NCI-H345 (cell line): Measurements from ENCODE around the gene GCNT2.
A peak's percentile ranks its signal among the peaks of the same experiment; 100 is the strongest.
"Not testable (repeated sequence)": the region's sequence is repeated elsewhere in the genome, so short reads cannot be mapped to it uniquely, and the experiment has no call there.

Experiments used
- DNase-seq: peaks from one replicate; lab custom pipeline; 2025; lab: John Stamatoyannopoulos, UW

The GCNT2 gene

DNA sequence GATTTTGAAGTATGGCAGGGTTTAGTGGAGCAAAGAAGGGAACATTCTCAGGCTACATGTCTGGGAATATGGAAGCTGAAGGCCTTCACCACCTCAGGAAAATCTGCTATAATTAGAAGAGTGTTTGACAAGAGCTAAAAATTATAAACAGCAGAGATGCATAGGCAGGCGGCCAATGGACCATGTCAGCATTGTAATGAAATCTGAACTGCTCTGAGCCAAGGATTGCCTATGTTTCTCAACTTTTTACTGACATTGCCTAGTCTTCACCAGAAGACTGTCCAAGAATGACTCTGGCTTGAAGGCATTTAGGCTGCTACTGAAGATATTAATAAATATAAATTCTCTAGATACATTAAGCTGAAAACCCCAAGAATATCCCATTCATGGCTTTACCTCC is 89.1 kb downstream of the GCNT2 start:
- no peak for DNase-seq

DNA sequence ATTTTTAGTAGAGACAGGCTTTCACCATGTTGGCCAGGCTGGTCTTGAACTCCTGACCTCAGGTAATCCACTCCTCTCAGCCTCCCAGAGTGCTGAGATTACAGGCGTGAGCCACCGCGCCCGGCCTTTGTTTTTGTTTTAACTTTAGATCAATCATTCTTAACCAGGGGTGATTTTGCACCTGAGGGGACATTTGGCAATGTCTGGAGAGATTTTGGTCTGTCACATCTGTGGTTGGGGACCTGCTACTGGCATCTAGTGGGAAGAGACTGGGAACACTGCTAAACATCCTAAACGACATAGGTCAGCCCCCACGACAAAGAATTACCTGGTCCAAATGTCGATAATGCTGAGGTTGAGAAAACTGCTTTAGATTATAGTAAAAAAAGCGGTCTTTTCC is 91.0 kb downstream of the GCNT2 start:
- DNase-seq, result no peak

DNA sequence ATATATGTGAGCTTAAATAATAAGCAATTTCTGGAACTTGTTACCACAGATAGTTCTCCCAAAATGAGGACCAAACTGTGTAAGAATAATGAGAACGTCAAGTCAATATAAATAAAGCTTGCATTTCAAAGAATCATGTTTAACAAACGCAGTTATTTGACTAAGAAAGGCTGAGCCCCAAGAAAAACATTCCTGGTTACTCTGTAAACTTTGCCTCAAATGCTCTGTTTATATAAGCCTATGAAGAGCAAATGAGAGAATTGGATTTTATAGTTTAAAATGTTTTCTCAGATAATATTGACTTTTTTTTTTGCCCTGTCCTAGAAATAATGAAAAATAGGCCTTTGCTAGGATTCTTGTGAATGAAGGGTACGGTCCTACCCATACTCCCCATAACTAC is 91.9 kb downstream of the GCNT2 start:
- DNase-seq, result no peak

DNA sequence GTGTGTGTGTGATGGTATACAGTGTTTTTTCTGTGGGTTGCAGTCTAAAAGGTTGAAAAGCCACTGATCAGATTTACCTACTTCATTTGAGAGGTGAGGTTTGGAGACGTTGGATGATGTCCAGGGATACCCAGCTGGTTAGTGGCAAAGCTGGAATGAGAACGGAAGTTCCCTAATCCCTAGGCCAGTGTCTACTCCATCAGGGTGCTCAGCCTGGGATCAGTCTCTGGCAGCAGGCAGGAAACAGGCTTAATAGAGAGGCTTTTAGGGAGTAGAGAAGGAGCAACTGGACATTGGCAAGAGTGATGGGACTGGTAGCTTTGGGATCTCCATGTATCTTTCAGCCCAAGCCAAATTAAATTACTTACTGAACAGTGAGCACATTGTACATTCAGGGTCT is 92.6 kb downstream of the GCNT2 start:
- DNase-seq, result no peak

DNA sequence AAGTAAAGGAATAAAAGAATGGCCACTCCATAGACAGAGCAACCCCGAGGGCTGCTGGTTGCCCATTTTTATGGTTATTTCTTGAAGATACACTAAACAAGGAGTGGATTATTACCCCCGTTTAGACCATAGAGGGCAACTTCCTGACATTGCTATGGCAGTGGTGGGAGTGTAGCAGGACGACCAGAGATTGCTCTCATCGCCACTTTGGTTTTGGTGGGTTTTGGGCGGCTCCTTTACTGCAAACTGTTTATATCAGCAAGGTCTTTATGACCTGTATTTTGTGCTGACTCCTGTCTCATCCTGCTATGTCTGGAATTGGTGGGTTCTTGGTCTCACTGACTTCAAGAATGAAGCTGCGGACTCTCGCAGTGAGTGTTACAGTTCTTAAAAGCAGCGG is 94.5 kb downstream of the GCNT2 start:
- DNase-seq, result no peak

DNA sequence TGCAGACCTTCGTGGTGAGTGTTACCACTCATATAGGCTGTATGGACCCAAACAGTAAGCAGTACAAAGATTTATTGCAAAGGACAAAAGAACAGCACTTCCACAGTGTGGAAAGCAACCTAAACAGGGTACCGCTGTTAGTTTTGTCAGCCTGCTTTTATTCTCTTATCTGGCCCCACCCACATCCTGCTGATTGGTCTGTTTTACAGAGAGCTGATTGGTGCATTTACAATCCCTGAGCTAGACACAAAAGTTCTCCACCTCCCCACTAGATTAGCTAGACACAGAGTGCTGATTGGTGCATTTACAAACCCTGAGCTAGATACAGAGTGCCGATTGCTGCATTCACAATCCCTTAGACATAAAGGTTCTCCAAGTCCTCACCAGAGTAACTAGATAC is 95.1 kb downstream of the GCNT2 start:
- not testable (repeated sequence) for DNase-seq

DNA sequence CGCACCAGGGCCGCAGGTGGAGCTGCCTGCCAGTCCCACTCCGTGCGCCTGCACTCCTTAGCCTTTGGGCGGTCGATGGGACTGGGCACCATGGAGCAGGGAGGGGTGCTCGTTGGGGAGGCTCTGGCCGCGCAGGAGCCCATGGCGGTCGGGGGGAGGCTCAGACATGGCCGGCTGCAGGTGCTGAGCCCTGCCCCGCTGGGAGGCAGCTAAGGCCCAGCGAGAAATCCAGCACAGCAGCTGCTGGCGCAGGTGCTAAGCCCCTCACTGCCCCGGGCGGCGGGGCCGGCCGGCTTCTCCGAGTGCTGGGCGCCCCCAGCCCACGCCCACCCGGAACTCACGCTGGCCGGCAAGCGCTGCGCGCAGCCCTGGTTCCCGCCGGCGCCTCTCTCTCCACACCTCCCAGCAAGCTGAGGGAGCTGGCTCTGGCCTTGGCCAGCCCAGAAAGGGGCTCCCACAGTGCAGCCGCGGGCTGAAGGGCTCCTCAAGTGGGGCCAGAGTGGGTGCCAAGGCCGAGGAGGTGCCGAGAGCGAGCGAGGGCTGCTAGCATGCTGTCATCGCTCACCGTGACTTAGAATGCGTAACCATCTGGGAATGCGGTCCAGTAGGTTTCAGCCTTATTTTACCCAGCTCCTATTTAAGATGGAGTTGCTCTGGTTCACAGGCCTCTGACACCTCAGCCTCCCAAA is 96.0 kb downstream of the GCNT2 start:
- no peak for DNase-seq

DNA sequence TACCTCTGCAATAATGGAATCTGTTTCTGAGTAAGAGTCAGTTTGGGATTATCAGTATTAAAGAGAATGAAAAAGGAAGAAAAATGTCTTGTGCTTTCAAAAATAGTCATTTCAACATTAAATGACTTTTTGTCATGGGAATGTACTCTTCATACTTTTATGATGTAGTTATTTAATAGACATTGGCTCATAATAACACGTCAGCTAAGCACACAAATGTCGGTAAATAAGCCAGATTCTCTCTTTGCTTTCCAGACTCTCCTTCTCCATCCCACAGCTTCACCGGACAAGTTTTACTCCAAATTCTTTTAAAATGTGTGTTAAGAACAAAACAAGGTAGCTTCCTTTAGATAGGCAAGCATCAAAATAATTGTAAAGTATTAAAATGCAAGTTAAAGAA is 97.3 kb downstream of the GCNT2 start:
- DNase-seq, result no peak

DNA sequence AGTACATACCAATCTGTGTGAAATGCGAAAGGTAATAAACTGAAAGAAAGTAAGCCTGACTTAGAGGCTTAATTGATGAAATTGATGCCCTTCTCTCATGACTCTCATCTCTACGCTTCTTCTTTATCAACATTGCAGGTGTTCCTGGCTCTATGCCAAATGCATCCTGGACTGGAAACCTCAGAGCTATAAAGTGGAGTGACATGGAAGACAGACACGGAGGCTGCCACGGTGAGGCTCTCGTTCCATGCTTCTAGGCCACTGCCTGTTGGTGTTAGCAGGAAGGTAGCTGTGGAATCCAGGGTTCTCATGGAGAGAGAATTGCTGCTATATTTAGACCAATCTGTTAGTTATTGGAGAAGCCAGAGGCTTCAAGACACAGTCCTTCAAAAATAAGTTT is 100.1 kb downstream of the GCNT2 start:
- DNase-seq, result peak; percentile 17

DNA sequence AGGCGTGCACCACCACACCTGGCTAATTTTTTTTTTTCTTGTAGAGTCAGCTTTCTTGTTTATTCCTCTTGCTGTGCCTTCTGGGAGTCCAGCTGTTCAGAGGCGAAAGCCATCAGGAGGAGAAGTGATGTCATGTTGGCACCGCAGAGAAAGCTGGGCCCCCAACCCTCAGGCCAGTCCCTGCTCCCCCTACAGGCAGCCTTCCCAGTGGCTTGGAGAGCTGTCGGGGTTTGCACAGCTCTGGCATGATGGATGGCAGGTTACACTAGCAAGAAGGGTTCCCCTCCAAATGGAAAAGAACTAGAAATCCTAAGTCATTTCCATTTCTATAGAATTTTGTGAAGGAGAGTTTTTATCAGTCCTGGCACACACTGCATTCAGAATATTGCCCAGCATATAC is 100.7 kb downstream of the GCNT2 start:
- no peak for DNase-seq

DNA sequence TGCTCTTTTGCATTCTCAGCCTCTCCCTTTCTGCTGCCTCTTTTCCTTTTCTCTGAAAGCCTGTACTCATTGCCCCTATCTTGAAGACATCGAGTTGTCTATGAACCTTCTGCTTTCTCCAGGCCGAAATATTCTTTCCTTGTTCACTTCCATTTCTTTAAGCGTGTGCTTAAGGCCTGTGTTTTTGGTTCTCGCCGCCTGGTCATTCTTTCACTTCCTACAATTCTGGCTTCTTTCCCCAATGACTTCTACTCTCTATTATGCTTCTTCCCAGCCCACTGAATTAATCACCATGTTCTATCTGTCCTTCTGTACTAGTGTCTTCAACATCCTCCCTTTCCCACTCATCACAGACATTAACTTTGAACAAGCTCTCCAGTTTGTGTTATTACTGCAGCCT is 103.7 kb downstream of the GCNT2 start:
- no peak for DNase-seq

DNA sequence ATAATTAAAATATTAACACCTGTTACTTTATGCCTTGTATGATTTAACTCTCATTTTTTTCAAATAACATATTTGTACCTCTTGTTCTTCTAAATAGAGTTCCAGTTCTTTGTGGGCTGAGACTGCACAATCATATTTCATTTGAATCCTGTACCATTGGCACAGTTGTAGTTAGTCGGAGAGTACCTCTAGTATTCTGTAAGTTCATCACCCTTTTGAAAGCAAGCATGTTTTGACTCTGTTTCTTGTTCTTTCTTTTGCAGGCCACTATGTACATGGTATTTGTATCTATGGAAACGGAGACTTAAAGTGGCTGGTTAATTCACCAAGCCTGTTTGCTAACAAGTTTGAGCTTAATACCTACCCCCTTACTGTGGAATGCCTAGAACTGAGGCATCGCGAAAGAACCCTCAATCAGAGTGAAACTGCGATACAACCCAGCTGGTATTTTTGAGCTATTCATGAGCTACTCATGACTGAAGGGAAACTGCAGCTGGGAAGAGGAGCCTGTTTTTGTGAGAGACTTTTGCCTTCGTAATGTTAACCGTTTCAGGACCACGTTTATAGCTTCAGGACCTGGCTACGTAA is 105.1 kb downstream of the GCNT2 start:
- DNase-seq, result no peak

DNA sequence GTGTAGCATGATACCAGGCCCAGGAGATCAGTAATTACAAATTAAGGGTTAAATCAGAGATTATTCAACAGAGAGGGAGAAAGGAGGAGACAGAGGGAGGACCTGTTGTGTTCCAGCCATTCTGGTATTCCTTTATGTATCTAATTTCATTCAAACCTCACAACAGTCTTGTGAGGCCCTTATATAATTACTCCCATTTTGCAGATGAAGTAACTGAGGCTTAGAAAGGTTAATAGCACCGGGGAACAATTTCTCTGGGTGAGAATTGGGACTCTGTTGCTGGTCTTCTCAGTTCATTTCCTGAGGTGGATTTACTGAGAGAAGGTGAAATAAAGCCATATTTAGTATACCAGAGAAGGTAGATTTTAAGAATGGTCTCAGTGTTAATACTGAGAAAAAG is 106.6 kb downstream of the GCNT2 start:
- no peak for DNase-seq

DNA sequence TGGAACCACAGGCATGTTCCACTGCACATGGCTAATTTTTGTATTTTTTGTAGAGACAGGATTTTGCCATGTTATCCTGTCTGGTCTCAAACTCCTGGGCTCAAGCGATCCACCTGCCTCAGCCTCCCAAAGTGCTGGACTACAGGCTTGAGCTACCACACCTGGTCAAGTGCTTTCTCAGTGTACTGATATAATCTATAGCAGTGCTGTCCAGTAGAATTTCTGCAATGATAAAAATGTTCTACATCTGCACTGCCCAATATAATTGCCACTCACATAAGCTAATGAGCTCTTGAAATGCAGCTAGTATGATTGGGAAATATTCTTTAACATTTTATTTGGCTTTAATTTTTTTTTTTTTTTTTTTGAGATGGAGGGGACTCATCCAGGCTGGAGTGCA is 109.0 kb downstream of the GCNT2 start:
- no peak for DNase-seq

DNA sequence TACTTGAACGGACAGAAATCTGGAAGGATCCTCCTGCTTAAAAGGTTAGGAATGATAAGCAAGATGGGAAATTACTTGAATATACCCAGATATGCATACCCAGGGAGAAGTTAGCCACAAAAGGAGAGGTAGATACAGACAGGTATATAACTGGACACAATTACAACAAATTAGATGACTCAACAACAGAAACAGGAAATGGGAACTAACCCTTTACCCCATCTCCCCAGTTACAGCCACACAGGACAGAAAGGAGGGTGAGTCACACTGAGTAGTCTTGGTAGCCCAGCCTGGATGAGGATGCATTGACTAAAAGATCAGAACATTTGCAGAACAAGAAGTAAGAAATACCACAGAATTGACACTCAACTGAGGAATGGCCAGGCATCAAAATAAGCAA is 112.1 kb downstream of the GCNT2 start:
- no peak for DNase-seq

DNA sequence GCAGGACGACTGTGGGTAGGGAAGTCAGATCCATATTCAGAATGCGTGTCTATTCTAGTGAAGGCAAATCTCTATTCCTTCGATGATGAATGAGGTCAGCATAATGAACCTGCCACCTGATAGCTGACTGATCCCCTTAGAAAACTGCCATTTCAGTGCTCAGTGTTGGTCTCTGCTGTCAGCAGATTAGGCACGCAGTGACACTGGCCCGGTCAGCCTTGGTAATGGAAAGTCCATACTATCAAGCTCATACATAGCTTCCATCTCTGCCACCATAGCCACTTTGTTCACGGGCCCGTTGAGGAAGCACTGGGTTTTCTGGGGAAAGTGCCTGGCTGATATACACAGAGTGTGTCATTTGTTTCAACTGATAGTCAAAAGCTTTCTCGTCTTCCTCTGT is 119.3 kb downstream of the GCNT2 start:
- DNase-seq, result no peak

DNA sequence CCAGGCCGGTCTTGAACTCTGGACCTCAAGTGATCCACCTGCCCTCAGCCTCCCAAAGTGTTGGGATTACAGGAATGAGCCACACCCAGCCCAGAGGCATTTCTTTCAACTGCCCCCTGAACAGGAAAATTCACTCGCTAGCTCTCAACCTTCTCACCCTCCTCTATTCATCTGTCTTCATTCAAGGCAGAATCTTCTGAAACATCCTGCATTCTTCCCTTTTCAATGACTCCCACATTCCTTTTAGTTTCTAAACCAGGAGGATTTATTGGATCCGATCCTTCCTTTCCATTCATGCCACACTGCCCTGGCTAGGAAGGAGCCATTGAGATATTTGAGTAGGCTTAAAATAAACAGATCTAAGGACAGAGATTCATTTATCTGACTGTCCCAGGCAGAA is 120.4 kb downstream of the GCNT2 start:
- DNase-seq, result no peak

DNA sequence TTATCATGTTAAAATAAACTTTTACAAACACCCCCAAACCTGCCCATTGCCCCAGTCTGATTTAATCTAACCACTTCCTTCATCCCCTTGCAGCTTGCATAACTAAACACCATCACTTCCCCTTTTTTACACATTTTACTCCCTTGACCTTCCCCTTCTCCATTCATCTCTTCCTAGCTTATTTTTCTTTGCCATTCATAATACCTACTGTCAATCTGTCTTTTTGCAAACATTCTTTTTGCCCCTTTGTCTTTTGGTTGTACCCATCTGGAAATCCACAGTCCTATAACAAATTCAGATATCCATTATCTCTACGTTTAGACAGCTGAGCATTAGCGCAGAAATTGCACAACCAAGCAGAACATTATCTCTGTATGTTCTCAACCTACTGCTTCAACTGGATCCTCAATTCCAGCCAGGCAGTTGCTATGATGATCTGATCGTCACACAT is 122.1 kb downstream of the GCNT2 start:
- DNase-seq, result no peak

DNA sequence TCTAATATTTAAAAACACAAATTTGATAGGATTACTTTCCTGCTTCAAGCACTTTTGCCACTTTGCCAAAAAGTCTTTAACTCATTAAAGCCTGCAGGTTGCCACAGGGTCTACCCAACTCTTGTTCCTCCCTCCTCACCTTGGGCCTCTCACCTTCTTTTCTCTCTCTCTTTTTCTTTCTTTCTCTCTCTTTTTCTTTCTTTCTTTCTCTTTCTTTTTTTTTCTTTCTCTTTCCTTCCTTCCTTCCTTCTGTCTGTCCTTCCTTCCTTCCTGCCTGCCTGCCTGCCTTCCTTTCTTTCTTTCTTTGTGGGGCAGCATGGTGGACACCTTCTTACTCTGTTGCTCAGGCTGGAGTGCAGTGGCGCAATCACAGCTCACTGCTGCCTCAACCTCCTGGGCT is 123.1 kb downstream of the GCNT2 start:
- no peak for DNase-seq

DNA sequence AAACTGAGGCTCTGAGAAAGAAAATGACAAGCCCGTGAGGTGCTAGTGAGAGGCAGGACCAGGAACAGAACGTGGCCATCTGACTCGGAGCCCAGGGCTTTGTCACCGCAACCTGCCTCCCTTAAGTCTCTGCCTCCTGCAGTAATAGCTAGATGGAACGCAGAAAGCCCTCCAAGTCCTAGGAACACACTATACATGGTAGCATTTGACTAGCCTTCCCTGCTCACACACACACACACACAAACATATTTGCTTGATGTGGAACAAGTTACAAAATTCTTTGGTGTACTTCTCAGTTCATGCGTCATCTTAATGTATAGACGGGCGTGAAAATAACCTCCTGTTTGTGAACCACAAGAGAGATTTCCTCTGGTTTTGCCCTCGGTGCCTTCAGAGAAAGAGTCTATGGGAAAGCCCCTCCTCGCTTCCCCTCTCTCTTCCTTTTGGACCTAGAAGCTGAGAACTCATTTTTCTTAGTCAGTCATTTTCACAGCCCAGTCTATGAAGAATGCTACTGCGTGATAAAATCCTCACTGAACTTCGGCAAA is 134.4 kb downstream of the GCNT2 start:
- DNase-seq, result no peak

DNA sequence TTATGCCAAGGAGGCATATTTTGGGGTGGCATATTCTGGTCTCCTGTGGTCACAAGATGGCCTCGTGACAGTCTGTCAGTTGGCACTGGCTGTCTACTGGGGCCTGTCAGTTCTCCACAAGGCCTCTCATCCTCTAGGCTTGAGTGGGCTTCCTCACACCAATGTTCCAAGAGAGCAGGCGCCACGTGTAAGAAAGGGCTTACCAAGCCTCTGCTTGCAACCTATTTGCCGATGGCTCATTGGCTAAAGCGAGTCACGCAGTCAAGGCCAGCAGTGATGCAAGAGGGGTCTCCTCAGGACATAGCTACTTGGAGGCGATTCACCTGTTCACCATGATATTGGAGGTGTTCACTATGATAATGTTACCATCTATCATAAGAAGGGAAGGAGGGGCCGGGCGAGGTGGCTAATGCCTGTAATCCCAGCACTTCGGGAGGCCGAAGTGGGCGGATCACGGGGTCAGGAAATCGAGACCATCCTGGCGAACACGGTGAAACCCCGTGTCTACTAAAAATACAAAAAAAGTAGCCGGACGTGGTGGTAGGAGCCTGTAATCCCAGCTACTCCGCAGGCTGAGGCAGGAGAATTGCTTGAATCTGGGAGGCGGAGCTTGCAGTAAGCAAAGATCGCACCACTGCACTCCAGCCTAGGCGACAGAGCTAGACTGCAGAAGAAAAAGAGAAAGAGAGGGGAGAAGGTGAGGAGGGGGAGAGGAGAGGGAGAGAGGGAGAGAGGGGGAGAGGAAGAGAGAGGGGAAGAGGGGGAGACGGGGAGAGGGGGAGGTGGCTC is 138.0 kb downstream of the GCNT2 start:
- peak; percentile 2 for DNase-seq

DNA sequence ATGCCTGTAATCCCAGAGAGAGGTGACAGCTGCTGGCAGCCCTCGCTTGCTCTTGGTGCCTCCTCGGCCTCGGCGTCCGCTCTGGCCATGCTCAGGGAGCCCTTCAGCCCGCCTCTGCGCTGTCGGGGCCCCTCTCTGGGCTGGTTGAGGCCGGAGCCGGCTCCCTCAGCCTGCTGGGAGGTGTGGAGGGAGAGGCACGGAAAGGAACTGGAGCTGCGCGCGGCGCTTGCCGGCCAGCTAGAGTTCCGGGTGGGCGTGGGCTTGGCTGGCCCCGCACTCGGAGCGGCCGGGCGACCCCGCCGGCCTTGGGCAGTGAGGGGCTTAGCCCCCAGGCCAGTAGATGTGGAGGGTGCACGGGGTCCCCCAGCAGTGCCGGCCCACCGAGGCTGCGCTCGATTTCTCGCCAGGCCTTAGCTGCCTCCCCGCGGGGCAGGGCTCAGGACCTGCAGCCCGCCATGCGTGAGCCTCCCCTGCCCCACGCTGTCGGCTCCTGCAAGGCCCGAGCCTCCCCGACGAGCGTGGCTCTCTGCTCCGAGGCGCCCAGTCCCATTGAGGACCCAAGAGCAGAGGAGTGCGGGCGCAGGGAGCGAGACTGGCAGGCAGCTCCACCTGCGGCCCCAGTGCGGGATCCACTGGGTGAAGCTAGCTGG is 138.7 kb downstream of the GCNT2 start:
- peak; percentile 12 for DNase-seq
